ENCODE measurements around the gene MDC1.

DNA sequence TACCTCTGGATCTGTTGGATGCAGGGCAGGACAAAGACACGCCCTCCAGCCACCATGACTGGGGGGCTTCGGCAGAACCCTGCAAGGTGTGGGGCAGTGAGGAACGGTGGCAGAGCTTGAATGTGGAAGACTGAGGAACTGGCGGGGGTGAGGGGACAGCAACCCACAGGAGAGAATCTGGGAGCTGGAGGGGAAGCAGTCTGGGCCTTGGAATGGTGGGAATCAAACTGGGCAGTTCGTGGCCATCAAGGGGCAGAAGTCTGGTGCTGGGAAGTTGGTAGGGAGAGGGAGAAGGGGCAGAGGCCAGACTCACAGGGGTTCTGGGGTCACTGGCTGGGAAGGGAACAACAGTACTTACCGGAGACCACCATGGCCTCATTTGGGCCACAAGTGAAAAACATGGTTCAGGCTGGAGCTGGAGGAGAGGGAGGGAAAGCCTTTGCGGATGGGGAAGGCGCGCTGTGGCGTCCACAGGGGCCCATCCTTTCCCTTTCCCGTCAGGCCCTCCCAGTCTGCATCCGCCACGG lies 24.8 kb upstream of the MDC1 start:
- TF ChIP-seq, protein P1, sequence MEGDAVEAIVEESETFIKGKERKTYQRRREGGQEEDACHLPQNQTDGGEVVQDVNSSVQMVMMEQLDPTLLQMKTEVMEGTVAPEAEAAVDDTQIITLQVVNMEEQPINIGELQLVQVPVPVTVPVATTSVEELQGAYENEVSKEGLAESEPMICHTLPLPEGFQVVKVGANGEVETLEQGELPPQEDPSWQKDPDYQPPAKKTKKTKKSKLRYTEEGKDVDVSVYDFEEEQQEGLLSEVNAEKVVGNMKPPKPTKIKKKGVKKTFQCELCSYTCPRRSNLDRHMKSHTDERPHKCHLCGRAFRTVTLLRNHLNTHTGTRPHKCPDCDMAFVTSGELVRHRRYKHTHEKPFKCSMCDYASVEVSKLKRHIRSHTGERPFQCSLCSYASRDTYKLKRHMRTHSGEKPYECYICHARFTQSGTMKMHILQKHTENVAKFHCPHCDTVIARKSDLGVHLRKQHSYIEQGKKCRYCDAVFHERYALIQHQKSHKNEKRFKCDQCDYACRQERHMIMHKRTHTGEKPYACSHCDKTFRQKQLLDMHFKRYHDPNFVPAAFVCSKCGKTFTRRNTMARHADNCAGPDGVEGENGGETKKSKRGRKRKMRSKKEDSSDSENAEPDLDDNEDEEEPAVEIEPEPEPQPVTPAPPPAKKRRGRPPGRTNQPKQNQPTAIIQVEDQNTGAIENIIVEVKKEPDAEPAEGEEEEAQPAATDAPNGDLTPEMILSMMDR (IDR thresholded peaks at IDR 0.05): no peak
- no peak for TF ChIP-seq POLR2A (IDR thresholded peaks at IDR 0.05)
